ENCODE measurements around the gene KANTR. TPM values are rescaled to one million over a fixed set of nuclear protein-coding genes. Genes with fewer than 3 reads are reported as not detected.

The KANTR gene
- total RNA-seq, 1 experiment from 2014 or later = 18.2 TPM

GRCh38 chrX:53094582-53094905 lies 602 bp downstream of the KANTR start:
- peak overlapping the region; percentile 84 for H3K4me3 Mint-ChIP-seq (ENCODE audit: low read depth, unreplicated experiment)
- no peaks in the 10 kb centered on the region for H3K9me3 Mint-ChIP-seq (ENCODE audit: low read depth, unreplicated experiment)
- CTCF ChIA-PET = no interaction called here
- H3K4me1 Mint-ChIP-seq (ENCODE audit: low read depth, unreplicated experiment) = peaks cover 14% of the 10 kb centered on the region
- TF ChIP-seq CTCF (IDR thresholded peaks at IDR 0.05; ENCODE audit: unreplicated experiment) = no peak
- no peaks in the 10 kb centered on the region for H3K27me3 Mint-ChIP-seq (ENCODE audit: unreplicated experiment)
- TSS peak; percentile 52 for BruUV-seq (replicated peaks)
- peaks cover 22% of the 10 kb centered on the region for H3K36me3 Mint-ChIP-seq (ENCODE audit: insufficient read depth, unreplicated experiment)
- intact Hi-C loops (cut with micrococcal nuclease; ENCODE audit: unreplicated experiment) = no loop called here
- peak overlapping the region; percentile 89 for H3K27ac Mint-ChIP-seq (ENCODE audit: unreplicated experiment)
- DNase-seq = no peak

- BruUV-seq (replicated peaks) = no TSS peak
- DNase-seq = no peak
- no peak for TF ChIP-seq CTCF (IDR thresholded peaks at IDR 0.05; ENCODE audit: unreplicated experiment)
- H3K4me1 Mint-ChIP-seq (ENCODE audit: low read depth, unreplicated experiment) = peaks cover 14% of the 10 kb centered on the region
- peak overlapping the region; percentile 44 for H3K27ac Mint-ChIP-seq (ENCODE audit: unreplicated experiment)
- H3K36me3 Mint-ChIP-seq (ENCODE audit: insufficient read depth, unreplicated experiment) = peaks cover 22% of the 10 kb centered on the region
- no peak overlapping the region for H3K4me3 Mint-ChIP-seq (ENCODE audit: low read depth, unreplicated experiment)
- no peaks in the 10 kb centered on the region for H3K27me3 Mint-ChIP-seq (ENCODE audit: unreplicated experiment)
- intact Hi-C loops (cut with micrococcal nuclease; ENCODE audit: unreplicated experiment) = no loop called here
- CTCF ChIA-PET = no interaction called here
- no peaks in the 10 kb centered on the region for H3K9me3 Mint-ChIP-seq (ENCODE audit: low read depth, unreplicated experiment)
These were observed 1.9 kb downstream of the KANTR start for GRCh38 chrX:53095796-53096195.

GRCh38 chrX:53114864-53115549 lies 21.1 kb downstream of the KANTR start:
- H3K4me3 Mint-ChIP-seq (ENCODE audit: low read depth, unreplicated experiment) = no peak overlapping the region
- no TSS peak for BruUV-seq (replicated peaks)
- no peaks in the 10 kb centered on the region for H3K9me3 Mint-ChIP-seq (ENCODE audit: low read depth, unreplicated experiment)
- H3K36me3 Mint-ChIP-seq (ENCODE audit: insufficient read depth, unreplicated experiment) = peaks cover 7% of the 10 kb centered on the region
- no peak for DNase-seq
- no peaks in the 10 kb centered on the region for H3K4me1 Mint-ChIP-seq (ENCODE audit: low read depth, unreplicated experiment)
- no peak for TF ChIP-seq CTCF (IDR thresholded peaks at IDR 0.05; ENCODE audit: unreplicated experiment)
- H3K27me3 Mint-ChIP-seq (ENCODE audit: unreplicated experiment) = no peaks in the 10 kb centered on the region
- intact Hi-C loops (cut with micrococcal nuclease; ENCODE audit: unreplicated experiment) = no loop called here
- no peak overlapping the region for H3K27ac Mint-ChIP-seq (ENCODE audit: unreplicated experiment)
- CTCF ChIA-PET = no interaction called here

- H3K27ac Mint-ChIP-seq (ENCODE audit: unreplicated experiment) = no peak overlapping the region
- H3K9me3 Mint-ChIP-seq (ENCODE audit: low read depth, unreplicated experiment) = no peaks in the 10 kb centered on the region
- BruUV-seq (replicated peaks) = no TSS peak
- CTCF ChIA-PET = no interaction called here
- no peaks in the 10 kb centered on the region for H3K4me1 Mint-ChIP-seq (ENCODE audit: low read depth, unreplicated experiment)
- DNase-seq = no peak
- no peak overlapping the region for H3K4me3 Mint-ChIP-seq (ENCODE audit: low read depth, unreplicated experiment)
- no peaks in the 10 kb centered on the region for H3K27me3 Mint-ChIP-seq (ENCODE audit: unreplicated experiment)
- H3K36me3 Mint-ChIP-seq (ENCODE audit: insufficient read depth, unreplicated experiment) = peaks cover 7% of the 10 kb centered on the region
- intact Hi-C loops (cut with micrococcal nuclease; ENCODE audit: unreplicated experiment) = no loop called here
- TF ChIP-seq CTCF (IDR thresholded peaks at IDR 0.05; ENCODE audit: unreplicated experiment) = no peak
These were observed 21.6 kb downstream of the KANTR start for GRCh38 chrX:53115550-53115874.
